ENCODE measurements around the gene PSMB2.

The PSMB2 gene

DNA sequence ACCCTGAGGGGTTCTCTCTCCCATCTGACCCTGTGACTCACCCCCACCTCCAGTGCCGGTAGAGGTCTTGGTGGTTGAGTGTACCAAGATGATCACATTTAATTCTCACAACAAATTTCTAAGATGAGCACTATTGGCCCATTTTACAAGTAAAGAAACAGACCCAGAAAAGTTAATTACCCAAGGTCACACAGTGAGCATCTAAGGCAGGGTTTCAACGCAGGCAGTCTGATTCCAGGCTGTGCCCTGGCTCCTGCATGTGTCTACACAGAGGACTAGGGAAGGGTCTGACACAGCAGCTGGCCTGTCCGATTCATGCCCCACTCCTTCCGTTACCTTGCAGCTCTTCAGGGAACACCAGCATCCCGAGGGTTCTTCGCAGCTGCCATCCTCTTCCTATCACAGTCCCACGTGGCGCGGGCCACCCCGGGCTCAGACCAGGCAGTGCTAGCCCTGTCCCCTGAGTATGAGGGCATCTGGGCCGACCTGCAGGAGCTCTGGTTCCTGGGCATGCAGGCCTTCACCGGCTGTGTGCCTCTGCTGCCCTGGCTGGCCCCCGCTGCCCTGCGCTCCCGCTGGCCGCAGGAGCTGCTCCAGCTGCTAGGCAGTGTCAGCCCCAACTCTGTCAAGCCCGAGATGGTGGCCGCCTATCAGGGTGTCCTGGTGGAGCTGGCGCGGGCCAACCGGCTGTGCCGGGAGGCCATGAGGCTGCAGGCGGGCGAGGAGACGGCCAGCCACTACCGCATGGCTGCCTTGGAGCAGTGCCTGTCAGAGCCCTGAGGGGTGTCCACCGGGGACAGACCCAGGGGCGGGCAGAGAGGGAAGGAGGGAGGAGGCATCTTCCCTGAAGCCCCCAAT, 76.2 kb downstream of the PSMB2 start:
- Histone ChIP-seq H3K9me3 (no peaks in the 10 kb centered on the region), H3K4me3 (ENCODE audit: low read depth, low read length) (no peak overlapping the region), H3K36me3 (peaks cover 6% of the 10 kb centered on the region), H3K27me3 (no peaks in the 10 kb centered on the region), H3K4me1 (no peaks in the 10 kb centered on the region)
- TF ChIP-seq, protein P1, sequence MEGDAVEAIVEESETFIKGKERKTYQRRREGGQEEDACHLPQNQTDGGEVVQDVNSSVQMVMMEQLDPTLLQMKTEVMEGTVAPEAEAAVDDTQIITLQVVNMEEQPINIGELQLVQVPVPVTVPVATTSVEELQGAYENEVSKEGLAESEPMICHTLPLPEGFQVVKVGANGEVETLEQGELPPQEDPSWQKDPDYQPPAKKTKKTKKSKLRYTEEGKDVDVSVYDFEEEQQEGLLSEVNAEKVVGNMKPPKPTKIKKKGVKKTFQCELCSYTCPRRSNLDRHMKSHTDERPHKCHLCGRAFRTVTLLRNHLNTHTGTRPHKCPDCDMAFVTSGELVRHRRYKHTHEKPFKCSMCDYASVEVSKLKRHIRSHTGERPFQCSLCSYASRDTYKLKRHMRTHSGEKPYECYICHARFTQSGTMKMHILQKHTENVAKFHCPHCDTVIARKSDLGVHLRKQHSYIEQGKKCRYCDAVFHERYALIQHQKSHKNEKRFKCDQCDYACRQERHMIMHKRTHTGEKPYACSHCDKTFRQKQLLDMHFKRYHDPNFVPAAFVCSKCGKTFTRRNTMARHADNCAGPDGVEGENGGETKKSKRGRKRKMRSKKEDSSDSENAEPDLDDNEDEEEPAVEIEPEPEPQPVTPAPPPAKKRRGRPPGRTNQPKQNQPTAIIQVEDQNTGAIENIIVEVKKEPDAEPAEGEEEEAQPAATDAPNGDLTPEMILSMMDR (IDR thresholded peaks at IDR 0.05; ENCODE audit: low read depth, low read length), result no peak
- no peak for DNase-seq

DNA sequence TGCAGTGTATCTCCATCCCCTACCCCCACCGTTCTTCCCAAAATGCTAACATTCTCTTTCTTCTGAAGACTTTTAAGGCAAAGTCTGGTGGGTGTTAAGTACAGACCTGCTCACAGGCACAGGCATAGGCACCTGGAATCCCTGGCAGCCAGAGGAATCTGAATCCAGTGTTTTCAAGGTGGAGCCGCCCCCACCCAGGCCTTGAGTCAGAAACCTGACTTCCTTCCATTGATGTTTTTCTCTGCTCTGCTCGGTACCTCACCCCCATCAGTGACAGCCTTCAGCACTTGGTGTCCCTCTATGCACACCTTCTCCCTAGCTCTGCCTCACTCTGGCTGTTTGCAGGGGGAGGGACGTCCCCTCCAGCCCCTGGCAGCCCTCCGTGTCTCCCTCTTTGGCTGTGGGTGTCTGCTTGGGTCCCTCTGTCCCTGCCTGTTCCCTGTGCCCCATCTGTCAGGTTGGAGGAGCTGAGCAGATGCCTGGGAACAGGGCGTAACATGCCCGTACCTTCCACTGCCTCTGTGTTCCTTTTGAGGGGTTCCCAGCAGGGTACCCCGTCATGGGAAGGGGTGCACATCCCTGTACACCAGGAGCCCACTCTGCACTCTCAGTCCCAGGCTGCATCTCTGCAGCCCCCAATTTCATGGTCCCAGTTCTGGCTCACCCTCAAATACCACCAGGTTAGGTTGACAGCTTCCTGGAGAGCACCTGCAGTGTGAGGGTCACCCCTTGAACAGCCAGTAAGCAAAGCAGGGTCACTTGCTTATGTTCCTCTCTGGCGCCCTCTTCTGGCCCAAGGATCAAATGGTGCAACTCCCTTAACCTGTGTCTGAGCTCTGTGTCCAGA, 77.1 kb downstream of the PSMB2 start:
- TF ChIP-seq, protein P1 (IDR thresholded peaks at IDR 0.05; ENCODE audit: low read depth, low read length), result peak; percentile 67
- H3K4me1 ChIP-seq, result no peaks in the 10 kb centered on the region
- DNase-seq, result peak; percentile 80
- H3K9me3 ChIP-seq, result no peaks in the 10 kb centered on the region
- H3K27me3 ChIP-seq, result no peaks in the 10 kb centered on the region
- no peak overlapping the region for H3K4me3 ChIP-seq (ENCODE audit: low read depth, low read length)
- peaks cover 6% of the 10 kb centered on the region for H3K36me3 ChIP-seq

DNA sequence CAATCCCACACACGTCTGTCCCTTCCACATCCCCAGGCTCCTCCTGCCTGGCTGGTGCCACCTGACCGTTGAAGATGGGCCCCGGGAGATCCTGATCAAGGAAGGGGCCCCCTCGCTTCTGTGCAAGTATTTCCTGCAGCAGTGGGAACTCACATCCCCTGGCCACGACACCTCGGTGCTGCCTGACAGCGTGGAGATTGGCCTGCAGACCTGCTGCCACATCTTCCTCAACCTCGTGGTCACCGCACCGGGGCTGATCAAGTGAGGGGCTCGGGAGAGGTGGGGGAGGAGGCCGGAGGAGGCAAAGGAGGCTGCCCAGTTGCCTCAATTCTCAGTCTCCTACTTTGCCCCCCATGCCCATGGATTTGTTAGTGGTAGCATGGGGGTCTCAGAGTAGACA, 78.2 kb downstream of the PSMB2 start:
- no peak for DNase-seq
- Histone ChIP-seq H3K9me3 (no peaks in the 10 kb centered on the region), H3K4me1 (no peaks in the 10 kb centered on the region), H3K36me3 (peaks cover 6% of the 10 kb centered on the region), H3K27me3 (no peaks in the 10 kb centered on the region), H3K4me3 (ENCODE audit: low read depth, low read length) (no peak overlapping the region)
- TF ChIP-seq, protein P1 (IDR thresholded peaks at IDR 0.05; ENCODE audit: low read depth, low read length), result no peak

DNA sequence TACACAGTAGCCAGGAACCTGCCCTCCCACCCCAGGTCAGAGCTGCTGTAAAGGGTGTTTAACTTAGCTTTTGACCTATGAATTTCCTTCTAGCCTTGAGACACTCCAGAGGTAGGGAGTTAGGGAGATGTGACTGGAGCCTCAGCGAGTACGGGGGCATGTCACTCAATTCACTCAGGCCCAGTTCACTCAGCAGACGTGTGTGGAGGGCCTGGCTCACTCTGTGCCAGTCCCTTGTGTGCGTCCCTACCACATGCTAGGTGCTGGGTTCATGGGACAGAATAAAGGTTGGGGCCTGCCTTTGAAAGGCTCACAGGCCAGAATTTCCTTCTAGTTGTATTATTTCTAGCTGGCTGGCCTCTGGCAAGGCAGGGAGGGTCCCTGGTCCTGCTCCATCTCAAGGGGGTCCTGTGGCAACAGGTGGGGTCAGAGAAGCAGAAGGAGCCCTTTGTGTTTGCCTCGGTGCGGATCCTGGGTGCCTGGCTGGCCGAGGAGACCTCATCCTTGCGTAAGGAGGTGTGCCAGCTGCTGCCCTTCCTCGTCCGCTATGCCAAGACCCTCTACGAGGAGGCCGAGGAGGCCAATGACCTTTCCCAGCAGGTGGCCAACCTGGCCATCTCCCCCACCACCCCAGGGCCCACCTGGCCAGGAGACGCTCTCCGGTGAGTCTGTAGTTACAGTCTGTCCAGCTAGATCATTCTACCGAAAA, 79.2 kb downstream of the PSMB2 start:
- no peaks in the 10 kb centered on the region for H3K27me3 ChIP-seq
- DNase-seq, result no peak
- H3K4me3 ChIP-seq (ENCODE audit: low read depth, low read length), result no peak overlapping the region
- peaks cover 6% of the 10 kb centered on the region for H3K36me3 ChIP-seq
- H3K9me3 ChIP-seq, result no peaks in the 10 kb centered on the region
- no peaks in the 10 kb centered on the region for H3K4me1 ChIP-seq
- TF ChIP-seq, protein P1 (IDR thresholded peaks at IDR 0.05; ENCODE audit: low read depth, low read length), result no peak

DNA sequence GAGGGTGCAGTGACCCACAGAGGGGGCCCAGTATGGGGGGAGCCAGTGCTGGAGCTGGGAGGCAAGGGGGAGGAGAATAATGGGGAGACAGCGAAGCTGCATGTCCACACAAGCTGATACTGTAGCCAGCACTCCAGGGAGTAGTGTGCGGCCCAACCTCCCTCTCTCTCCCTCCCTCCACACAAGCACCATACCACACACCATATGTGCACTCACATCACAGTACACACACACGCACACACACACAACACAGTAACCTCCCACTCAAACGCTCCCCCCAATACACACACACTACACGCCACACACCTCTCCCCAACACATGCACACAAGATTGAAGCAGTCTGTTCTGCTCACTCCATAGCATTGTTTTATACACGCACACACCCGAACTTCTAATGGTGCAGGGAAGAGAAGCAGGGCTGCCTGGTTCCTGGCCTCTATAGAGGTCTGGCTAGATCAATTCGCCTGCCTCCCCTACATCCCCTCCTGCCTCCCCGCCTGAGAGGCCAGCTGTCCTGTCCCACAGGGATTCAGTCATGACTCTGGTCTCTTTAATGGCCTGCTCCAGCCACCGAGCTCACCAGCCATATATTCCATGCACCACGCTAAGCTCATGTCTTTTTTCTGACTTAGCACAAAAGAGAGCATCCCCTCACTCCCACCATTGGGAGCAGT, 79.9 kb downstream of the PSMB2 start:
- Histone ChIP-seq H3K4me1 (no peaks in the 10 kb centered on the region), H3K4me3 (ENCODE audit: low read depth, low read length) (no peak overlapping the region), H3K36me3 (peaks cover 6% of the 10 kb centered on the region), H3K9me3 (no peaks in the 10 kb centered on the region), H3K27me3 (no peaks in the 10 kb centered on the region)
- DNase-seq, result no peak
- TF ChIP-seq, protein P1 (IDR thresholded peaks at IDR 0.05; ENCODE audit: low read depth, low read length), result no peak

Data from BE2C (cell line).